ENCODE data around the gene HAUS7. TPM values are rescaled to one million over a fixed set of nuclear protein-coding genes. Genes with fewer than 3 reads are reported as not detected.

Gene HAUS7
- polyA plus RNA-seq, 12 donors = 14.5 to 57.2 (median 21.0) TPM; not detected in 1

DNA sequence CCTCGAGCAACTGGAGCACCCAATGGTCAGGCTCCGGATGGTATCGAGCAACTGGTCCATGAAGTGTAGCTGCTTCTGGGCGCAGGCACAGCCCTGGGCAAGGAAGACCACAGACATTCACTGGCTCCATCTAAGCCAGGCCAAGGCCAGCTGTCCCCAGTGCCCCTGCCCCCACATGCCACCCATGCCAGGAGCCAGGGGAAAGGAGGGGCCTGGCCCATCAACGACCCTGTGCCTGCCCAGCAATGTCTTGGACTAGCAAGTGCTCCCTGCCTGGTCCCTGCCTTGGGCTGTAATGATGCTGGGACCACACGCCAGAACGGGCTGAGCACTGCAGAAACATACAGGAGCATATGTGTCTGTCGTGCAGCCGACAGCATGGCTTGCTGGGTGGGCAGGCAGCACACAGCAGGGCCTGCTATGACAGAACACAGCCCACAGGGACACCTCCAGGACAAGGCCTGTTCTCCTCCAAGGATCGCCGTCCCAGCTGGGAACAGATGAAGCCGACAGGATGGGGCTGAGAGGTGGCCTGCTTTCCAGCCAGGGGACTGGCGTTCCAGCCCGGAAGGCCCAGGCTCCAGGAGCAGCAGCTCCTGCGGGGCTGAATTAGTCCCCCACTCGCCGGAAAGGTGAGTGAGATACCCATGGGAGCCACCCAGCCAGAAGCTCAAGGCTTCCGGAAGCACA is 13.1 kb downstream of the HAUS7 start:
- DNase-seq = no peak

DNA sequence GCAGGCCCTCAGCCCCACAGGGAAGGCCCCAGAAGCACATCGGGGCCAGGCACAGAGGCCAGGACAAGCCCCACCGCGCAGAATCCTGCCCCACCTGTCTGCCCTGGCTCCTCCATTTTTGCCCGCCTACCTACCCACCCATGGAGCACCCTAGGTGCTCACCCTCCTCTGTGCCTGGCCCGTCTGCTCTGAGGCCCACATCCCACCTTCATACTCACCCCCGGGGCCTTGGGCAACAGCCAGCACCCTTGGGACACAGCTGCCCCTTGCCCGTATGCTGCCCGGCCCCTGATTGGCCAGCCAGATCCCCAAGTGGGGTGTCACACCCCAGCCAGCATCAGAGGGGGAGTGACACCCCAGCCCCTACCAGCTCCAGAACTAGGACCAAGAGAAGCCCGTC is 13.7 kb downstream of the HAUS7 start:
- no peak for DNase-seq

DNA sequence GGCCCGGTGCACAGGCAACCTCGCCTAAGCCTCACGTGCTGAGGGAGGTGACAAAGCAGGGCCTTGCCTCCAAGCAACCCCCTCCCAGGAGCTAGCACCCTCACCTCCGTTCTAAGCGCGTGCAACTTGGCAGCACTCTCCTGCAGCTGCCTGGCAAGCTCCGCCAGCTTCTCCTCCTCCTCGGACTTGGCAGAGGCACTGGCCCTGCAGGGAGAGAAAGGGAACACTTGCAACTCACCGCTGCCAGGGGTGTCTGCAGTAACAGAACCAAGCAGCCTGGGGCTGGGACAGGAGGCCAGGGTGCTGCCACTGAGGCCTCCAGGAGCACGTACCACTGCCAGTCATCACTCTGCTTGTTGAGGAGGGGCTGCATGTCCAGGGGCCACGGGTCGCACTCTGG is 14.2 kb downstream of the HAUS7 start:
- no peak for DNase-seq

DNA sequence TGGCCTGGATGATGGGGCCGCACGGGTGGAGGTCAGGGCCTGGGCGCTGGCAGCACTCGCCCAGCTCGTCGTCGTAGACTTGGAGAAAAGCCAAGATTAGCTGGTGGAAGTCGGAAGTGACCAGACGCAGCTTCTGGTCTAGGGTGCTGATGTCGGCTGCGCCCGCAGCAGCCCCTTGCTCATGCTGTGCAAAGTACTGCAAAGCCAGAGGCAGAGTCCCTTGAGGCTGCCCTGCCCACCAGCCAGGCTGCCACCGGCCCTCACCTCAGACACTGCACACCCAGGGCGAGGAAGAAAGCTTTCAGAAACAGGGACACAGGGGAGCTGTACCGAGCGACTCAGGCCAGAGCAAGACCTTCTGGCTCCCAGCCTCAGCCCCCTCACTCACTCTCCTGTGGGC is 14.8 kb downstream of the HAUS7 start:
- DNase-seq = no peak

DNA sequence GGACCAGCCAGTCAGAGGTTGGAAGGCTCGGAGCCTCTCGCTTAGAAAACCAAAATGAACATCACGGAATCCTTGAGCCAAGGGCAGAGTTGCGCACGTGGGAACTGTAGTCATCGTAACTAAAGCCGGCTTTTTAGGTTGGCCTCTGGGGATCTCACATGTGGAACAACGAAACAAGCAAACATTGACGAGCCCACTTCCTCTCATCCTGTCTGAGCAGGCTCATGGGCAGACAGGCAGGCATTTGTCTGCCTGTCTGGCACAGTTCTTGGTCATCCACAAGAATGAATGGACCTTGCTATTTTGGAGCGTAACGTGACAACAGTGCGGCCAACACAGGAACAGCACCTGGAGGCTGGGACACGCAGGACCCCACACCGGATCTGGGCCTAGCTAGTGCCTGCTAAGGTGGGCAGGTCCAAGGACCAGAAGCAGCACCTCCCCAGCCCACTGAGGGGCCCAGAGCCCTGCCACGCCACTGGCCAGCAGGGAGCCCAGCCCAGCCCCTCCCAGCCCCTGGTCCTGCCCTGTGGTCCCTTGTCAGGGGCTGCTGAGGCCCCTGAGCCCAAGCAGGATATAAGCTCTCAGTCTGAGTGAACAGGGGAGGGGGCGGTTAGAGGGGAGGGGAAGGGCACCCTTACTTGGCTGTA is 15.3 kb downstream of the HAUS7 start:
- DNase-seq = no peak

DNA sequence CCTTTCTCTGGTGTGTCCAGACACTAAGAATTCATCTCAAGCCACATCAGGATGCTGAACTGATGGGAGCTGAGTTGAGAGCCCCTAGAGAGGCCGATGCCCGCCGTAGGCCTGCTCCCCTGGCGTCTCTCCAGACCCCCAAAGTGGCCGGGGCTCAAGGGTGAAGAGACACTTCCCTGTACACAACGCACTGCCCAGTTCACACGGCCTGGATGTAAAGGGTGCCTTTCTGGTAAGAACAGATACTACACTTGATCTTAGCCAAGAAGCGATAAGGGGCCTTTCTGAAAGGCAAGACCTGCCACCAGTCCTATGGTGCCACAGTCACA is 19.5 kb downstream of the HAUS7 start:
- DNase-seq = no peak

DNA sequence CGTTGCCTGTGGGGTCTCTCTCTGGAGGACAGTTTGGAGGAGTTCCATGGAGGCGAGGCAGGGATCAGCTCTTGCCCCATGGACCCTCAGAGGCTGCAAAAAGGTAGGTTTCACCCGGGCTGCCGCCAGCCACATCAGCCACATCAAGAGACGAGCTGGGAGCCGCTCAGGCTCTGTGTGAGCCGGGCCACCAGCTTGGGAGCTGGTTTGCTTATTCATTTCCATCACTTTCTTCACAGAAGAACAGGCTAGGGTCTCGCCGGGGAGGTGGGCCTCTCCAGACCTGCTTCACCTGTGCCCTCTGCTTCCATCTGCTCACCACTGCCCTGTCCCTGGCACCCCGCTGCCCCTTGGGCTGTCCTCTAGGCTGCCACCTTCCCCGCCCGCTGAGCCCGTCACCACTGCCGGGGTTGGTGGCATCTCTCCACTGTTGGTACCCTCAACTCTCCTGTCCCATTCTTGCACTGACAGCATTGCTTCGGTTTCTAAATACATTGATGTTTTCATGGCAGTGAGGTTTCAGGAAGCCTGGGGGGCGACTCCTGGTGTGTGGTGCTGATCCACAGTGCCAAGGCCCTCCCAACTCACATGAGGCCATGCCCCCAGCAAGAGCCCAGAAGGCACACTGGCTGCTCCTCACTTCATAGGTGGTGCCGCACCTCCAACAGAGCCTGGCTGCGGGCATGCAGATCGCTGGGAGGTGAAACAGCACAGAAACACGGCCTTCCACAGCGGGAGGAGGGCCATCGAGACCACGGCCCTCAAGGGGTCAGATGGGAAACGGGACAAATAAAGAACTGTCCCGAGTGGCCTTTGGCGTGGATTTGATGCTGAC is 20.0 kb downstream of the HAUS7 start:
- no peak for DNase-seq

DNA sequence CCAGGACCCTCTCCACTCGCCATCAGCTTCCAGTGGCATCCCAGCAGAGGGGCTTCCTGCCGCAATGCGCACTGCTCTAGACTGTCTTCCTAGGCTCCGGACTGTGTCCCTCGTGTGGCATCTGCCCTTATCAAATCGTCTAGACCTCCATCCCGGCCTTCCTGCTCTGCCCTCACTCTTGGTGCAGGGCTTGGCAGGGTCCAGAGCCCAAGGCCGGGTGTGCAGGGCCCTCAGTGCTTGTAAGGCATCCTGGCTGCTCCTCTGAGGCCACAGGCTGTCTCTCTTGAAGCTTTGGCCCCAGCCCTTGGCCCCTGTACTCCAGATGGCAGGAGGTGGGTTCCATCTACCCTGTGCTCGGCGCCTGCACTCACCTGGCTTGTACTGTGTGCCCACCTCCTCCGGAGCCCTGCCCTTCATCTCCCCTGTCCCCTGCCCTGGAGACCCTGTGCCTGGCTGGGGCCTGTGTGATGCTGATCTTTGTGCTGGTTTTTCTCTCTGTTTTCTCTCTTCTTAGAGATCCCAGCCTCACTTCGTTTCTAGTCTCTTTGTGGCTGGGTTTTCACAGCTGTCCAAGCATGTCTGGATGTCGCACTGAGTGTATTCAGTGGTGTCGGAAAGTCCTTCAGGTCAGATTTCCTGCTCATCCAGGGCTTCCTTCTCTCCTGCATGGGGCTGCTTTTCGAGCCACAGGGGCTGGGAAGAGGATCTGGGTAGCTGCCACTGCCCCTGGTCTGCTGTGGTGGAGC is 20.8 kb downstream of the HAUS7 start:
- DNase-seq = no peak

DNA sequence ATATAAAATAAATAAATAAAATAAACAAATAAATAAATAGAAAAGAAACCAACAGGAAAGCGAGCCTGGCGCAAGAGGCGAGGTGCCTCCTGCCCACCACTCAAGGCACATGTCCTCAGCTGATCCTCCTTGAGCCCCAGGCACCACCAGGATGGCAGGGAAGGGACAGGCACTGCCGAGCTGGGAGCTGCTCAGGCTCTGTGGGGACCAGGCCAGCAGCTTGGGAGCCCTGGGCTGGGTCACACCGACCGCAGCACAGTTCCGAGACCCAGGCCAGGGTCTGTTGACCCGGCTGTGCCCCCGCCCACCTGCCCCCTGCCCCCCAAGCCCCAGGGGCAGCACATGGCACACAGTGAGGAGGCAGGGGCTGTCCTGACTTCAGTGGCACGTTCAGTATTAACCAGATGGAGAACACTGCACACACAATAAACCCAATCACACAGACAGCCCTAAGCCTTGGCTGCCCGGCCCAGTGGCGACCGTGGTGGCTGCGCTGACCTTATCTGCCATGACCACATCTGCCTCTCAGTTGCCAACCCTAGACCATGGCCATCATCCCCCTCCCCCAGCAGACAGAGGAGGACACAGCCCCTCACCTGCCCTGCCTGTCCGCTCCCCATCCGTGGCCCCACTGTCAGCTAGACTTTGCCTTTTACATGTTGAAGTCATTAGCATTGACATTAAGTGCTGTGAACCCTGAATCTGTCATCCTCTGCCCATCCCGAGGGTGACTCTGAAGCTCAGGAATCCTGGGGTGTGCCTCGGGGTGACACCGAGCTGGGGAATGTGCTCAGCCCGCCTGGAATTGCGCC is 21.6 kb downstream of the HAUS7 start:
- DNase-seq = no peak

DNA sequence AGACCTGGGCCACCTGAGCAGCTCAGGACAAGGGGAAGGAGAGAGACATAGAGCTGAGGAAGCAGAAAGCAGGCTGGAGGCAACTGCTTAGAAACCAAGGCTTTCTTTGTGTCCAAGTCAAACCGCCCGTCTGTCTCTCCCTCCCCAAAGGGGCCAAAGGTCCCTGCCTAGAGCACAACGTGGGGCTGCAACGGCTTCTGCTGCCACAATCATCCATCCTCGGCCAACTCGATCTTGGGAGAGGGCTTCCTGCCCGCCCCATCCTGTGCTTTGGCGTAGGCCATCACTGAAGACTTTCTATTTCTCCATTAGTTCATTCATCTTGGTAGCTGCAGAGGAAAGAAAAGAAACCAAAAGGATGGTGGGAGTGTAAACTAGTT is 22.8 kb downstream of the HAUS7 start:
- DNase-seq = no peak

DNA sequence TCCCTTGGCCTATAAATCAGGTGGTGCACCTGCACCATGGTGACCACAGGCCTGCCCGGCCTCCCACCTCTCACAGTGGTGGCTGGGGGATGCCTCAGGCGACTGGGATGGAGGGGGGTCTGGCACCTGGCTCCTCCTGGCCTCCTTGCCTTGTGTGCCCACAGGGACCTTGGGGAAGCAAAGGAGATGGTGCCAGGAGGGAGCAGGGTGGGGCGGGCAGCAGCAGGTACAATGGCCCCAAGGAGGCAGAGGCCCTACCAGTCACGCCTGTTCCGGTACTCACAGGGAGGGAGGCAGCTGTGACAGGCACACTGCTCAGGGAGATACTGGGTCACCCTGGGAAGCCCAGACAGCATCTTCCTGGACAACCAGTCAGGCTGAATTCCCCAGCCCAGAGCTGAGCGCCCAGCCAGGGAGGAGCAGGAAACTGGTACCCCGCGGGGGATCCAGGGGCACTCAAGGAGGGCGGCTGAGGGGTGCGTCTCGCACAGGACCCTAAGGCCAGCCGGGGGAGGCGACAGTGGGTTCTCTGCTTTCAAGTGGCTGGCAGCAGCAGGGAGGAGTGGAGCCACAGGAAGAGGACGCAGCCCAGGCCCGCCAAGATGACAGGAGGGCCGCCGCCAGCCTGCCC is 23.3 kb downstream of the HAUS7 start:
- no peak for DNase-seq

DNA sequence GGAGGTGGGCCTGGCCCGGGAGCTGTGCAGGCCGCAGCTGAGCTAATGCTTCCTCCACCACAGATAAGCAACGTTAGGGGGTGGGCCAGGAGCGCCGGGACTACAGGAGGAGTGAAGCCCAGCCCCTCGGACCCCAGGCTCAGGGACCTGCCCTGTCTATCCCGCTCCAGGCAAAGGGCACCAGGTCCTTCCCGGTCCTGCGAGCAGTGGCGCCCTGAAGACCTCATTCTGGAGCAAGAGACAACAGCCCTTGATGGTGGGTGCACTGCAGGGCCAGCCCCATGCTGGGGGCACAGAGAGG is 23.8 kb downstream of the HAUS7 start:
- no peak for DNase-seq

DNA sequence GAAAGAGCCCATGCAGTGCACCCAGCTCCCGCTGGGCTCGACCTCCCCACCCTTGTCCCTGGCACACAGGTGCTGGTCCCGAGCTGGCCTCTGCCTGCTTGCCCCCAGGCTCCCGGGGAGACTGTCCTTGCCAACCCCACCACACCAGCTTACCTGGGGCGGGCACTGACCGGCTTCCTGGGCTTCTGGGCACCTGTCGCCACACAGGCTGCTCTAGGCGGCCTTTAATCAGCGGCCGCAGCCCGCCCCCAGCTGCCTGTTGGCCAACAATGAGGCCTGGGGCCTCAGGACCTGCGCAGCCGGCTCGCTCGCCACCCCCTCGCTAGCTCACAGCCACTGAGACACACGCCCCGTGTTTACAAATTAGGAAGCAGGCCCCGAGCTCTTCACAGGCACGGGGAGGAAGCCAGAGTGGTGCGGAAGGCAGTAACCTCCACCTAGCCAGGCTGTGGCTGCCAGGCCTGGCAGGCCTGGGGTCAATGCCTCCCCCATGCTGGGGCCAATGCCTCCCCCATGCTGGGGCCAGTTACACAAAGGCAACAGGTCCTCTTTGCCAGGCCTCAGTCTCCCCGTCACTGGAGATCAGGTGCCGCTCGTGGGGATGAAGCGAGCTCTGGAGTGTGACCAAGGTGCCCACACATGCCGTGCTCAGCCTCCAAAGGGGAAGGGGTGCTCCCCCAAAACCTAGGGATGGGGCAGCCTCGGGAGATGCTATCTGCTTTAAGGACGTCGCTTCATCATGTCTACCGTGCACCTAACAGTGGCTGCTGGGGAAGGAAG is 24.3 kb downstream of the HAUS7 start, which contains the start of gene TREX2:
Gene TREX2 (minus strand): TSS at position 201 of the 780 bp plus-strand sequence. CDS start 626 bp downstream, outside the sequence.
- DNase-seq = no peak

DNA sequence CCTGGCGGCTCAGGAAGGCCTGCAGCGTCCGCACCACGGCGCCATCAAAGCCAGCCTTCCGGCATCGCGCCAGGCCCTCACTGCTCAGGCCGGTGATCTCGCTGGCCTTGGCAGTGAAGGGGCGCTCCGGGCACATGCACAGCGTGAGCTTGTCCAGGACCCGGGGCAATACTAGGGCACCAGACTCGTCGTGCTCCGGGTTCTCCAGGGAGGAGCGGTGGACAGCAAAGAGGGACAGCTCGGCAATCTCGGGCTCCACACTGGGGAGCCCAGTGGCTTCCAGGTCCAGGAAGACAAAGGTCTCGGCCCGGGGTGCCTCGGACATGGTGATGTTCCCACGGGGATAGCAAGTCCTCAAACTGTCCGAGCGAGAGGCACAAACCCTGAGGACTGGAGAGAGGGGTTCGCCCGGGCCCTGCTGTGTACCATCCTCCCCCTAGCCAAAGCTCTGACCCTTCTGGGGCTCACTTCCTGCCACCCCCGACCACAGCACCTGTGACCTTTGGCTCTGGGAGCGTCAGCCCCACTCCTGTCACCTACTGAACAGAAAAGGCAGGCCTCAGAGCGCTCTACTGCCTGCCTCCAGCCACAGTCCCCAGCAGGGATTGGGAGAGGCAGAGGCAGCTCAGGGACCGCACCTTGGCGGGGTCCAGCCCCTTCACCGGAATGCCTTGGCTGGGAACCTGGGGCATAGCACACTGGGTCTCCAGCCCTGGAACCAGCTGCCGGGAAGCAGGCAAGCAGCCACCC is 25.1 kb downstream of the HAUS7 start:
- DNase-seq = no peak

DNA sequence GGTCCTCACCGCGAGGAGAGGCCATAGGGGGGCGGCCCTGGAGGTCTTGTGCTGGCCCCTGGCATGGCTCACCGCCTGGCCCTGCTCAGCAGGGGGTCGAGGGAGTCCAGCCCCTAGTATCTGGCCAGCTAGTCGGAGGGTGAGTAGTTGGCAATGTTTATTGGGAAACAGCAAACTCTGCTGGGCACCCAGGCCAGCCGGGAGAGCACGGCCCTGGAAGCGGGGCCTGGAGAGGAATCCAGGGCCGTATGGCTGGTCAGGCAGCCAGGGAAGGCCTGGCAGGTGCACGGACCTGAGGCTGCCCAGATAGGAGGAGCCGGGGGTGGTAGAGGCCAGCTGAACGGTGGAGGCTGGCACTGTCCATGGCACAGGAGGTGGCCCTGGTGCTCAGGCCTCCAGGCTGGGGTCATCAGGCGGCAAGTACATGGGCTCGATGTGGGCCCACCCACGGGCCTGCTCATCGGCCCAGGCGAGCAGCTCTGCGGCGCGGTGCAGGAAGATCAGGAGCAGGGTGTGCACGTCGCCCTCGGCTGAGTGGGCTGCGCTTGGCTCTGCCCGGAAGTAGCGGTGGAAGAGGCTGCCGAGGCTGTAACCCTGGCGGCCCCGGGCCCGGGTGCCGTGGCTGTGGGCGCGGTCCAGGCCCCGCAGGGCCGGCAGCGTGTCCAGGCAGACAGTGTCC is 25.9 kb downstream of the HAUS7 start:
- DNase-seq = no peak

DNA sequence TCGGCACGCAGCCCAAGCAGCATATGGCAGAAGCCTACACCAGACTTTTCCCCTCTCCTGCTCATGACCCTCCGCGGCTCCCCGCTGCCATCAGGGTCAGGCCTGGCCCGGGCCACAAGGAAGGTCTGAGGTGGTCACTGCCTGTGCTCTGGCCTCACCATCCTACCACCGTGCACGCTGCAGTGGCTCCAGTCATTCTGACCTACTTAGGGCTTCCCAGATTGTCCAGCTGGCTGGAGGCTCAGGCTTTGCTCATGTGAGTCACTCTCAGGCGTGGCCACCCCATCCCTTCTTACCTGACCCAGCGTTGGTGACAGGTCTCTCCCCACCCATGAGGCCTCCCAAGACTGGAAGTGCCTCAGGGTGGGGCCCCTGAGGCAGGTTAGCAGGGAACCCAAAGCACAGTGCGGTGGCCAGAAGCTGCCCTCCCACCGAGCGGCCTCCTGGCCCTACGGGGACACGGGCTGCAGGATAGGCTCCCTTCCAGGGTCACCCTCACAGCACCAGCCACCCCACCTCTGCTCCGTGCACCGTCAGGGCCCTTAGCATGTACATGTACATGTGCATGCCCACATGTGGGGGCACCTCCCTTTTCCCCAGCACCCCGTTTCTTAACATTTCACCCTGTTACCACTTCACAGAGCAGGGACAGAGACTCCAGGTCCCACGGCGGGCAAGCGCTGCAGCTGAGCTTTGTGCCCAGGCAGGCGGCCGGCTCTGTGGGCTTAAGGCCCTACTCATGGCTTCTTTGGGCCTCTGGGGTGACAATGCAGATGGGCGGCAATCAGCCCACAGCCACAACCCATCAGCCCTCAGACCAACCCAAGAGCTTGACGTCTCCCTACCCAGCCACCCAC is 26.7 kb downstream of the HAUS7 start:
- DNase-seq = no peak

DNA sequence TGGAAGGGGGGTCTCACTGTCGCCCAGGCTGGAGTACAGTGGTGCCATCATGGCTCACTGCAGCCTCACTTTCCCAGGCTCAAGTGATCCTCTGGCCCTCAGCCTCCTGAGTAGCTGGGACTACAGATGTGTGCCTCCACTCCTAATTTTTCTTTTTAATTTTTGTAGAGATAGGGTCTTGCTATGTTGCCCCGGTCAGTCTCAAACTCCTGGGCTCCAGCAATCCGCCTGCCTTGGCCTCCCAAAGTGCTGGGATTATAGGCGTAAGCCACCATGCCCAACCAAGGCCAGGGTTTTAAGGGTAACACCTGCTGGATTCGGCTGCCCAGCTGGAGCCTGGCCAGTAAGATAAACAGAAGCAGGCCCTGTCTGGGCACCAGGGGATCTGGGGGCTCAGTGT is 27.9 kb downstream of the HAUS7 start:
- DNase-seq = no peak

DNA sequence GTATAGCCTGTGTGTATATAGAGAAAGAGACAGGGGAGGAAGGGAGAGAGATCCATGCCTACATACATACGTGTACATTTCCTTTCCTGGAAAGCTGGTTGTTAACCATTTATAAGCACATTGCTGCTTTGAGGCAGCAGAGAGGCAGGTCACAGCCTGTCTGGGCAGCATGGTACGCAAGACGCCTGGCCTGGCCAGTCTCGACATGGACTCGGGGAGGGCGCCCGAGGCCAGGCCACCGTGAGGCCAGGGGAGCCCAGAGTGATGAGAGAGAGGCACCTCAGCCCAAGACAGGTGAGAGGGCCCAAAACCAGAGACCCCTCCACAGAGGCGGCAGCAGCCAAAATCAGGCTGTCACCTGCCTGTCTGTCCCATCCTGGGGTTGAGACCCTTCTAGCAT is 28.4 kb downstream of the HAUS7 start:
- no peak for DNase-seq

All from muscle of arm (tissue), 12 donors.